D721Med (cell line): ENCODE data around the gene KIAA1755.

Experiments
- DNase-seq: peaks from one replicate; pipeline ENCODE4 v3.0.0; 2011; ENCODE audit warnings: low spot score; ENCODE audit not compliant: insufficient read length
- FAIRE-seq: peaks from 2 replicates; lab custom pipeline; 2011; peaks lifted over from hg19 to GRCh38; lab: Jason Lieb, UNC
- TF ChIP-seq, protein P1 (sequence below): IDR thresholded peaks from 2 replicates; pipeline ENCODE4 v1.5.1; 2012; ENCODE audit warnings: mild to moderate bottlenecking, control low read depth; ENCODE audit not compliant: insufficient read depth; ENCODE audit errors: missing control alignments

Gene KIAA1755

DNA sequence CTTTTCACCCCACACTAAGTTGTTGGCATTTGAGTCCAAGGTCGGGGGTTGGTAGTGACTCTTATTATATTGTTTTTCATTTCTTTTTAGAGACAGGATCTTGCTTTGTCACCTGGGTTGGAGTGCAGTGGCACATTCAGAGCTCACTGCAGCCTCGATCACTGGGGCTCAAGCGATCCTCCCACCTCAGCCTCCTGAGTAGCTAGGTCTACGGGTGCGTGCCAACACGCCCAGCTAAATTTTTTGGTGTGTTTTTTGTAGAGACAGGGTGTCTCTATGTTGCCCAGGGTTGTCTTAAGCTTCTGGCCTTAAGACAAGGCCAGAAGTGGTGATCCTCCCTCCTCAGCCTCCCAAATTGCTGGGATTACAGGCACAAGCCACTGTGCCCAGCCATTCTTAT, 70.4 kb downstream of the KIAA1755 start:
- no peak for DNase-seq
- TF ChIP-seq, protein P1, sequence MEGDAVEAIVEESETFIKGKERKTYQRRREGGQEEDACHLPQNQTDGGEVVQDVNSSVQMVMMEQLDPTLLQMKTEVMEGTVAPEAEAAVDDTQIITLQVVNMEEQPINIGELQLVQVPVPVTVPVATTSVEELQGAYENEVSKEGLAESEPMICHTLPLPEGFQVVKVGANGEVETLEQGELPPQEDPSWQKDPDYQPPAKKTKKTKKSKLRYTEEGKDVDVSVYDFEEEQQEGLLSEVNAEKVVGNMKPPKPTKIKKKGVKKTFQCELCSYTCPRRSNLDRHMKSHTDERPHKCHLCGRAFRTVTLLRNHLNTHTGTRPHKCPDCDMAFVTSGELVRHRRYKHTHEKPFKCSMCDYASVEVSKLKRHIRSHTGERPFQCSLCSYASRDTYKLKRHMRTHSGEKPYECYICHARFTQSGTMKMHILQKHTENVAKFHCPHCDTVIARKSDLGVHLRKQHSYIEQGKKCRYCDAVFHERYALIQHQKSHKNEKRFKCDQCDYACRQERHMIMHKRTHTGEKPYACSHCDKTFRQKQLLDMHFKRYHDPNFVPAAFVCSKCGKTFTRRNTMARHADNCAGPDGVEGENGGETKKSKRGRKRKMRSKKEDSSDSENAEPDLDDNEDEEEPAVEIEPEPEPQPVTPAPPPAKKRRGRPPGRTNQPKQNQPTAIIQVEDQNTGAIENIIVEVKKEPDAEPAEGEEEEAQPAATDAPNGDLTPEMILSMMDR, result no peak
- no peak for FAIRE-seq

DNA sequence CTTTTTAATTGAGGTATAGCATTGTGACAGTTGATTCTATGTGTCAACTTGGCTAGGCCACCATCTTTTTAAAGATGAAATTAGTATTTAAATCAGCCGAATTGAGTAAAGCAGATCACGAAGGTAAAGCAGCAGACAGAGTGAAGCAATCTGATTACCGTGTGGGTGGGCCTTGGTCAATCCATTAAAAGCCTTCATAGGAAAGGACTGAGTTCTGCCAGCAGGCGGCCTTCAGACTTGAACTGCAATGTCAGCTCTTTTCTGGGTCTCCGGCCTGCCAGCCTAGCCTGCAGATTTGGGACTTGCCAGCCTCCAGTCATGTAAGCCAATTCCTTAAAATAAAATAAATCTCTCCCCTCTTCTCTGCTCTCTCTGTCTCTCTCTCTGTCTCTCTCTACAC, 73.0 kb downstream of the KIAA1755 start:
- TF ChIP-seq, protein P1, result no peak
- FAIRE-seq (no peak), DNase-seq (no peak)

DNA sequence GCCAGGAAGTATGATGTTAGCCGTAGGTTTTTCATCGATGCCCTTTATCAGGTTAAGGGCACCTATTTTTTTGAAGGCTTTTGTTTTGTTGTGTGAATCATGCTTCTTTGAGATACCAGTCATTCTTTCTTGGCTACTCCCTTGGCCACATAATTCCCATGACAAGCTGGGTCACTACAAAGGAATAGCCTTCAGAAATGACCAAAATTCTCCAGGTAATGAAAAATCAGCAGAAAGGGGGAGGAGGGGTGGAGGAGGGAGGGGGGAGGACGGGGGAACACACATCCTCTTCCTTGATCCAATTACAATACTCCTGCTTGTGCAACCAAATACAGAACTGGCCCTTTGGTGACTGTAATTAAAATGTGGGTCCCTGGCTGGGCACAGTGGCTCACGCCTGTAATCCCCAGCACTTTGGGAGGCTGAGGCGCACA, 73.7 kb downstream of the KIAA1755 start:
- no peak for DNase-seq
- TF ChIP-seq, protein P1, result no peak
- FAIRE-seq, result no peak

DNA sequence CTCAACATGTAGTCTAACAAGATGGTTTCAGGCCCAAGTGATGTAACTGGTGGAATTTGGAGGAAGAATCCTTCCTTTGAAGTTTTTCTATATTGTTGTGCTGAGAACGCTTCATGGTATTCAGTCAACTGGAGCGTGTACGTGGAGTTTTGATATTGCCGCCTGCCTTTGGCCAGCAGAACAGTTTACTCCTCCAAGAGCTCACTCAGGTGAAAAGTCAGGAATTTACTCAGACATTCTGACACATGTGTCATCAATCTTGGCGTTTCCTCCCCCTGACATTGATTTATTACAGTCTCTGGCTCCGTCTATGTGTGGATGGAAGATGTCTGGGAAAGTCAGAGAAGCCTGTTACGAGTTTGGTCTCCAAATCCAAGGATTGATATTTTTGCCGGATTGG, 76.4 kb downstream of the KIAA1755 start:
- FAIRE-seq, result no peak
- DNase-seq, result no peak
- TF ChIP-seq, protein P1, result no peak

DNA sequence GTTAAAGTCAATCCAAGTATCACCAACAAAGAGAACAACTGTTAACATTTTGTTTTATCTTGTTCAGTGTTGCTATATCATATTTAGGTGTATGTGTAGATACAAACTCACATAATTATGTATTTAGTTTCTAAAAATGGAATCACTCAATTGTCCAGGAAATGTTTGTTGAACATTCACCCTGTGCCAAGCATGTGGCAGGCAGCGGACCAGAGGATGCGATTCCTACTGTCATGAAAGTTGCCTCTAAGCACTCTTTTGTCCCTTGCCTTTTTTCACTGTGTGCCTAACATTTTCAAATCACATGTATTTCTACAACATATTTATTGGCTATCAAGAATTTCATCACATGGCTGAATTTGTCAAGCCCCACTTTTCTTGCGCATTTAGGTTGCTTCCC, 78.6 kb downstream of the KIAA1755 start:
- TF ChIP-seq, protein P1, result no peak
- DNase-seq, result no peak
- FAIRE-seq, result no peak

DNA sequence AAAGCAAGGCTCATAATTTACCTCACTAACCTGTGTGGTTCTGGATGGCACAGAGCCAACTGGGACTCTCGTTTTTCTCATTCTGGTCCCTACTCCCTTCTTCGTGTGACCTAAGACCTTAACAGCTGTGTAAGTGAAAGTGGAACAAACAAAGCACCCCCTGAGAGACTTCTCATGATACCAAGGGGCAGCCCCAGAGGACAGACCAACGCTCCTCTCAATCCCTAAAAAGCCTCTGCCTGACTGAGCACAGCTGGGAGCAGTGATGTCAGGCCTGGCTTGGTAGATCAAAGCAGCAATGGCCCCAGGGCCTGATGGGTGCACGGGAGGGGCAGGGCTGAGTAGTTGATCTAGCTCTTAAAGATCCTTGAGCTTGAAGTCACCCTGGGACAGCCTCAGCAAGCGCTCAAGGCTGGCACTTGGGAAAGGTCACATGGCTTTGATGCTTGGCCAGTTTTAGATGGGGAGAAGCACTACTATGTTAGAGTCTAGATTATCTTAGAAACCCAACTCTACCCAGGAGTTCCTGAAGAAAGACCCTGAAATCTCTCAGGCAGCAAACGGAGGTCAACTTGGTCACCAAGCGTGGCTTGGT, 79.2 kb downstream of the KIAA1755 start:
- TF ChIP-seq, protein P1, result no peak
- no peak for FAIRE-seq
- DNase-seq, result no peak

DNA sequence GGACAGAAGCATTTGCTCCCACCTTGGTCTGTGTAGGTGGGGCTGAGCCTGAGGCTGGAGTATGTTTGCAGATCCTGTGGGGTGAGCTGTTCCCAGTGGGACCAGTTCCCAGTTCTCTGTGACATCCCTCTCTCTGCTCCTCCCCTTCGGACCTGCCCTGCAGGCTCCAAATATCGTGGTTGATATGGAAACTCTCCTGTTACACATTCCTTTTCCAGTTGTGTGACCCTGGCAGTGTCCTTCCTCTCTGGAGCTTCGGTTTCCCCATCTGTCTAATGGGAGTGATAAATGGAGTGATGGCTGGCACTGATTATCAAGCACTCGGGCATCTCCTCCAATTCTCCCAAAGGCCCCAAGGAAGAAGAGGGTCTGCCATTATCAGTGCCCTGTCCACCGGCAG, 79.8 kb downstream of the KIAA1755 start:
- TF ChIP-seq, protein P1, result no peak
- FAIRE-seq (no peak), DNase-seq (no peak)
